ENCODE data around the gene SUCLG2.

SUCLG2 gene

DNA sequence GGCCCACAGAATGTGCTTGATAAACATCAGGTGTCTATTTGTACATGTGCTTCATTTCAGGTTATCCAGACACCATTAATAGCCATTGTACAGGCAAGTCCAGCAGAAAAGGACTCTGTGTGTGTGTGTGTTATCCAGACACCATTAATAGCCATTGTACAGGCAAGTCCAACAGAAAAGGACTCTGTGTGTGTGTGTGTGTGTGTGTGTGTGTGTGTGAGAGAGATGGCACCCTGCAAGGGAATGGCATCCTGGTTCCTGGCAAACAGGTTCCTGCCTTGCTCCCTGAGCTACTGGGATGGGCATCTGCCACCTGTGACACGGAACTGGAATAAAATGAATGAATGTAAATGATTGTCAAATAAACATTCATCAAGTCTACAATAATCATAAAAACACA is 11.7 kb downstream of the SUCLG2 start:
- ATAC-seq (ENCODE audit: low read depth) (no peak), DNase-seq (ENCODE audit: low spot score in 2 of 2) (no peak)
- no peaks in the 10 kb centered on the region for H3K27me3 Mint-ChIP-seq
- no peaks in the 10 kb centered on the region for H3K9me3 Mint-ChIP-seq
- H3K4me3 Mint-ChIP-seq, result no peak overlapping the region
- H3K27ac Mint-ChIP-seq, result no peak overlapping the region
- H3K36me3 Mint-ChIP-seq, result peaks cover 19% of the 10 kb centered on the region
- peaks cover 24% of the 10 kb centered on the region for H3K4me1 Mint-ChIP-seq

DNA sequence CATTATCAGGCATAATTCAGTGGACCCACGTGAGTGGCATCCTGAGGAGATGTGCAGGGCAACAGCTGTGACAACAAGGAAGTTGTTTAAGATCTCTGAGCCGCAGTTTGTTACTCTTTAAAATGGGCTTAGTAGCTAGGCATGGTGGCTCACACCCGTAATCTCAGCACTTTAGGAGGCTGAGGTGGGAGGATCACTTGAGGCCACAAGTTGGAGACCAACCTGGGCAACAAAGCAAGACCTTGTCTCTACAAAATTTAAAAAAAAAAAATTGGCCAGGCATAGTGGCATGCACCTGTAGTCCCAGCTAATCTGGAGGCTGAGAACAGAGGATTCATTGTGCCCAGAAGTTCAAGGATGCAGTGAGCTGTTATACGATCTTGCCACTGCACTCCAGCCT is 12.2 kb downstream of the SUCLG2 start:
- DNase-seq (ENCODE audit: low spot score in 2 of 2) (no peak), ATAC-seq (ENCODE audit: low read depth) (no peak)
- no peak overlapping the region for H3K27ac Mint-ChIP-seq
- H3K36me3 Mint-ChIP-seq, result peaks cover 18% of the 10 kb centered on the region
- H3K4me3 Mint-ChIP-seq, result no peak overlapping the region
- H3K27me3 Mint-ChIP-seq, result no peaks in the 10 kb centered on the region
- H3K9me3 Mint-ChIP-seq, result no peaks in the 10 kb centered on the region
- H3K4me1 Mint-ChIP-seq, result peaks cover 26% of the 10 kb centered on the region

DNA sequence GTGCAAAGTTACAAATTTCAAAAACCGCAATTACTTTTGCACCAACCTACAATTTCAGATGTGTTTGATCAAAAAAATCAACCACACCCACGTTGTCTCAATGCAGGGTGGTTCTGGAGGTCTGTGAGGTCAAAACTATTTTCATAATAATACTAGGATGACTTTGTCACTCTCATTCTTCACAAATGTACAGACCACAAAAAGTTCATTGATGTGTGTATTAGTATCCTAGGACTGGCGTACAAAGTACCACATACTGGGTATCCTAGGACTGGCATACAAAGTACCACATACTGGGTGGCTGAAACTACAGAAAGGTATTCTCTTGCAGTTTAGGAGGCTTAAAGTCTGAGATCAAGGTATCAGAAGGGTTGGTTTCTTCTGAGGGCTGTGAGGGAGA is 13.0 kb downstream of the SUCLG2 start:
- Mint-ChIP-seq H3K9me3 (no peaks in the 10 kb centered on the region), H3K27ac (no peak overlapping the region)

DNA sequence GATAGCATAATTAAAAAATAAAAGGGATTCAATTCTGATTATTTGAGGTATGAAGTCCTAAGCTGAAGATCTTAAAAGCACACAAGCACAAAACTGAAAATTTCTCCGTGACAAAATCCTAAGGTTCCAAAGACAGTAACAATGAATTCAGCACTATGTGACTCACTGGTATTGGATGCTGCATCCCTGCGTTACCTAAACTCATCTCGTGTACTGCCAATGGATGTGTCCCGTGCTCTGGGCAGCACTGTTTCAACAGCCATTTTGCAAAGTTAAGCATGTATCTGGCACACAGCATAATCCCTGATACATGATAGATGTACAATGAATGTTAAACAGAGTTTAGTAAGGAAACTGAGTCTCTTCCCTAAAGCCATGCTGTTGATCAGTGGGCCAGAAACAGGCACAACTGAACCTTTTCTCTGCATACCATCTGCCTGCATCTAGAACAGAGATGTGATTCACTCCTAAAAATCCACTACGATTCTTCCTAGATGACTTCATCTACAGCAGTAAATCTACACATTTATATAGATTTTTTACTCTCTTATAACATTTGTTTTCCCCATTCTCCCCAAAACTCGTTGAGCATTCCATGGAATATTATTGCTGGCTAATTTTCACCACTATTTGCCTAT is 14.3 kb downstream of the SUCLG2 start:
- ATAC-seq (ENCODE audit: low read depth) (no peak), DNase-seq (ENCODE audit: low spot score in 2 of 2) (no peak)
- peaks cover 25% of the 10 kb centered on the region for H3K4me1 Mint-ChIP-seq
- H3K36me3 Mint-ChIP-seq, result peaks cover 19% of the 10 kb centered on the region
- H3K27me3 Mint-ChIP-seq, result no peaks in the 10 kb centered on the region
- no peaks in the 10 kb centered on the region for H3K9me3 Mint-ChIP-seq
- no peak overlapping the region for H3K27ac Mint-ChIP-seq
- H3K4me3 Mint-ChIP-seq, result no peak overlapping the region

More for the DNA sequence above, 13.0 kb downstream of the SUCLG2 start:
- ATAC-seq (ENCODE audit: low read depth) (no peak), DNase-seq (ENCODE audit: low spot score in 2 of 2) (no peak)
- Mint-ChIP-seq H3K27me3 (no peaks in the 10 kb centered on the region), H3K4me3 (no peak overlapping the region), H3K4me1 (peaks cover 22% of the 10 kb centered on the region), H3K36me3 (peaks cover 13% of the 10 kb centered on the region)

DNA sequence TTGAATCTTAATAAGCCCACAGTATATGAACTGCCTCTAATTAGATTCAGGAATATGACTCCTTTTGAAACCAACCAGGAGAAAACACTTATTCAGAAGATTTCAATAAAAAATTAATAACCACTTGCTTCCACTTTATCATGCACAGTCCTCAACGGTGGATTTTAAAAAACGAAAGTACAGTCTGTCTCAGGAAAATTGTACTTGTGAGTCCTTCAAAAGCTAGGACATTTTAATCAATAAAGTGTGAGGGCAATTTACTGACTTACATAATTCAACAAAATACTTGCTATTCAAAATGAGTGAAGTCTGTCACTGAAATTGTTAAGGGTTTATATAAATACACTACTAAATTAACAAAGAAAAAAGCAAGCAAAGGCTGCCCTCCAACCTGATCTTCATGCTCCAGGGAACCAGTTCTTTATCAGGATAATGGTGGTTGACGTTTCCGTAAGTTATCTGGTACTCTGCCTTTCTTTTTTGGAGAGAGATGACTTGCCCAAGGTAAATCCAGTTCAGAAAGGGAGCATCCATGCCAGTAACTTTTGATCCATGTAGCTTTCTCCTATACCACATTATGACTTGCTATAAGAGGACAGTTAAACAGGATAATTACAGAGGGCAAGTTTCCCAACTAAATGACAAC is 17.0 kb downstream of the SUCLG2 start:
- Mint-ChIP-seq H3K27me3 (no peaks in the 10 kb centered on the region), H3K27ac (no peak overlapping the region), H3K4me1 (peaks cover 28% of the 10 kb centered on the region), H3K4me3 (no peak overlapping the region), H3K9me3 (no peaks in the 10 kb centered on the region), H3K36me3 (peaks cover 27% of the 10 kb centered on the region)
- DNase-seq (ENCODE audit: low spot score in 2 of 2), result no peak
- no peak for ATAC-seq (ENCODE audit: low read depth)

DNA sequence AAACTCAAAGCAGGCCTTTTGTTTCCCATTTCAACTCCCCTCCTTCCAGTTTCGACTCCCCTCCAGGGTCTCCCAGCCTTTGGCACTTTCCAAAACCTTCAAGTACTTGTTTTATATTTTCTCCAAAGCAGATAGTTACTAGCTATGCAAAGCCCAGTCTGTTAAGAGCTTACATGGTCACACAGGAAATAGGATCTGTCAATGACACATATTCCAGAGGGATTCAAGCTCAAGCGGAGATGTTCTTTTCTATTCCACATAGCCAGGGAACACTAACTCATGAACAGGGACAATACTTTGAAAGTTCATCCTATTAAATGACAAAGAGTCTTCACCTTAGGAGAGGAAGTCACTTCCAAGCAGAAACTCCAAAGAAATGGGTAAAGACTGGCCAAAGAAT is 18.6 kb downstream of the SUCLG2 start:
- no peak for DNase-seq (ENCODE audit: low spot score in 2 of 2)
- no peaks in the 10 kb centered on the region for H3K9me3 Mint-ChIP-seq
- peaks cover 31% of the 10 kb centered on the region for H3K36me3 Mint-ChIP-seq
- peak overlapping the region; percentile 12 for H3K27ac Mint-ChIP-seq
- peaks cover 31% of the 10 kb centered on the region for H3K4me1 Mint-ChIP-seq
- H3K4me3 Mint-ChIP-seq, result no peak overlapping the region
- no peak for ATAC-seq (ENCODE audit: low read depth)
- H3K27me3 Mint-ChIP-seq, result no peaks in the 10 kb centered on the region

DNA sequence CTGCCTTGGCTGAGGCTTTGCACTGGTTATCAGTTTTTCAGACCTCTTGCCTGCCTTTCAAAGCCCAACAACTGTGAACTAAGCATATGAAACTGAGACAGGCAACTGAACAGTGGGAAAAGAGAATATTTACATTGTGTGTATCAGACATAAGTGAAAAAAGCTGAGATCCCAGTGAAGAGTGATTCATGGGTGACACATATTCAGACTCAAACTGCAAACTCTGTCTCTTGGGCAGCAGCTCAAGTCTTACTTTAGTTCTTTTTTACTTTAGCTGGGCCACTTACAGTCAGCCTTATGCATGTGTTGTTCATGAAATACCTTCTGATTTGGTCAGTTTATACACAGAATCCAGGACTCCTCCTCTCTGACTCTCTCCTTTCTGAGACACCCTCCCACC is 19.2 kb downstream of the SUCLG2 start:
- ATAC-seq (ENCODE audit: low read depth), result no peak
- H3K4me1 Mint-ChIP-seq, result peaks cover 32% of the 10 kb centered on the region
- H3K27me3 Mint-ChIP-seq, result no peaks in the 10 kb centered on the region
- peak overlapping the region; percentile 73 for H3K27ac Mint-ChIP-seq
- peaks cover 33% of the 10 kb centered on the region for H3K36me3 Mint-ChIP-seq
- no peaks in the 10 kb centered on the region for H3K9me3 Mint-ChIP-seq
- DNase-seq (ENCODE audit: low spot score in 2 of 2), result no peak
- no peak overlapping the region for H3K4me3 Mint-ChIP-seq

DNA sequence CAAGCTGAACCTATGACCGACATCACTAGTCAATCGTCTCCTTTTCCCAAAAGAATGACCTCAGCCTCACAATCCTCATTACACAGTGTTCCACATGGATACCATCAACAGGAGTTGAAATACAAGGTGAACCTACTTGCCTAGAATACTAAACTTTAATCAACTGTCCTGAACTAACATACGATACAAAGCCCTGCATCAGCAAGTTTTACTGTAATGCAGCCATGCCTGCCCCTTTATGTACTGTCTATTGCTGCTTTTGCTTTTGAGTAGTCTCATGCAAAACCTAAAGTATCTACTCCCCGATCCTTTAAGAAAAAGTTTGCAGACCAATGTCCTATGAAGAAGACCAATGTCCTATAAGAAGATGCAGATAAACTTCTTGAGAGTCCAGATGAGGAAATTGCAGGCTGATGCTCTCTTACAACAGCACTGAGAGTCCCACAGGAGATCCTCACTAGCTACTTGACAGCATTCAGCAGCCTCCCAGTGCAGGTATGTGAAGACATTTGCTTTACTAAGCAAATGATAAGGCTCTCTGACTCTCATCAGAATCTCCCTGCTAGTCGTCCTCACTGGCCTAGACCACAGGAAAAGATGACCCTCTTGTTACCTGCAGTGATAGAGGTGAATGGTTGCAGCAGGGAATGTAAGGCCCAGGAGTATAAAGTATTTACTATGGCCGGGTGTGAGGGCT is 23.6 kb downstream of the SUCLG2 start:
- H3K27ac Mint-ChIP-seq, result no peak overlapping the region
- no peak overlapping the region for H3K4me3 Mint-ChIP-seq
- no peaks in the 10 kb centered on the region for H3K9me3 Mint-ChIP-seq
- H3K27me3 Mint-ChIP-seq, result no peaks in the 10 kb centered on the region
- H3K36me3 Mint-ChIP-seq, result peaks cover 40% of the 10 kb centered on the region
- peaks cover 33% of the 10 kb centered on the region for H3K4me1 Mint-ChIP-seq
- ATAC-seq (ENCODE audit: low read depth) (no peak), DNase-seq (ENCODE audit: low spot score in 2 of 2) (no peak)

DNA sequence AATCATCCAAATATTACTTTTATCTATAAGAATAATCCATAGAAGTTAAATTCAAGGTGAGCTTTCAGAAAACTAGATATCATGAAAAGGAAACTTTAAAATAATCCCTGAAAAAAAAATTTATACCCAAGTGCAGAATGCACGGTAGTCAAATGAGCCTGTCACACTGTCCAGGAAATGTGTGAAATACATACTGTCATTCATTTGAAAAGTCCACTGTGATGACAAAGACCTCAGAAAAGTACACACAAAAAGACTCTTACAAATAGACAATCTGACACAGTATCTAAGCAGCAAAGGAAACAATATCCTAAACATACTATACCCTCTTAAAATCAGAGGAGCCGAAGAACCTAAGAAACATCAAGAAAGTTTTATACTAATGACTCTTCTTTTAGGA is 29.7 kb downstream of the SUCLG2 start:
- DNase-seq (ENCODE audit: low spot score in 2 of 2) (no peak), ATAC-seq (ENCODE audit: low read depth) (no peak)
- peaks cover 32% of the 10 kb centered on the region for H3K4me1 Mint-ChIP-seq
- no peaks in the 10 kb centered on the region for H3K27me3 Mint-ChIP-seq
- H3K36me3 Mint-ChIP-seq, result peaks cover 38% of the 10 kb centered on the region
- H3K27ac Mint-ChIP-seq, result peak overlapping the region; percentile 14
- no peak overlapping the region for H3K4me3 Mint-ChIP-seq
- no peaks in the 10 kb centered on the region for H3K9me3 Mint-ChIP-seq

DNA sequence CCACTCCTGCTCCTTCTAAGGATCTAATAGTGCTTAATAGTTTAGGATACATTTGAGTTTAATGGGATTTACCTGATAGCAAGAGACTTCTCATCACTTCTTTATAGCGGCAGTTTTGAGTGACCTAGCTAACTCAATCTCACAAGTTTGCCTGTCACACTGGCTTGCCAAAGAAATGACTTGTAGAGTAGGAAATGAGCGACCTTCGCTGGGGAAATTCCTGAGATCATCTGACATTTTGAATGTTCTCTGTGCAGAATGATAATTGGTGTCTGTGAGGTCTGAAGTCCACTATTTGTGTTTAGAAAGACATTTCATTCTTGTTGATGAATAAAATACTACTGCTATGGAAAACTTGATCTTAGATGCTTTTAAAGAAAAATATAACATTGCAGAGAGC is 30.3 kb downstream of the SUCLG2 start:
- Mint-ChIP-seq H3K27ac (peak overlapping the region; percentile 24), H3K4me3 (no peak overlapping the region), H3K27me3 (no peaks in the 10 kb centered on the region), H3K9me3 (no peaks in the 10 kb centered on the region), H3K36me3 (peaks cover 39% of the 10 kb centered on the region), H3K4me1 (peaks cover 32% of the 10 kb centered on the region)
- ATAC-seq (ENCODE audit: low read depth) (no peak), DNase-seq (ENCODE audit: low spot score in 2 of 2) (no peak)

DNA sequence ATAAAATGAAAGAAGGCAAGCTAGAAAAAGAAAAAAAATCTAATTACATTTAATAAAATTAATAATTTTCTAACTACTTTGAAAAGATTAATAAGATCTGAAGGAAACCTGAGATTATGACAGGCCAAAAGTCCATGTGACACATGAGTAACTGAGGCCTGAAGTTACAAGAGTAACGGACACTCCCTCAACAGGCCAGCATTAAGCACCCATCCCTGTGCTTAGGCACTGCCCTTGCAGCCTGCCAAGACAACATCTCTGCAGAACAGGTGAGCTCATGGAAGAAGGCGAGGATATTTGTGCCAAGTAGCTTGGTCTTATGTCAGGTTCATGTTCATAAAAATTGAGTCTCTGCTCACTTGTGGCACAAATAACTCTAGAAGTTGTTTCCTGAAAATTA is 31.8 kb downstream of the SUCLG2 start:
- Mint-ChIP-seq H3K9me3 (no peaks in the 10 kb centered on the region), H3K4me3 (no peak overlapping the region), H3K36me3 (peaks cover 34% of the 10 kb centered on the region), H3K27ac (no peak overlapping the region), H3K27me3 (no peaks in the 10 kb centered on the region), H3K4me1 (peaks cover 27% of the 10 kb centered on the region)
- no peak for DNase-seq (ENCODE audit: low spot score in 2 of 2)
- no peak for ATAC-seq (ENCODE audit: low read depth)

DNA sequence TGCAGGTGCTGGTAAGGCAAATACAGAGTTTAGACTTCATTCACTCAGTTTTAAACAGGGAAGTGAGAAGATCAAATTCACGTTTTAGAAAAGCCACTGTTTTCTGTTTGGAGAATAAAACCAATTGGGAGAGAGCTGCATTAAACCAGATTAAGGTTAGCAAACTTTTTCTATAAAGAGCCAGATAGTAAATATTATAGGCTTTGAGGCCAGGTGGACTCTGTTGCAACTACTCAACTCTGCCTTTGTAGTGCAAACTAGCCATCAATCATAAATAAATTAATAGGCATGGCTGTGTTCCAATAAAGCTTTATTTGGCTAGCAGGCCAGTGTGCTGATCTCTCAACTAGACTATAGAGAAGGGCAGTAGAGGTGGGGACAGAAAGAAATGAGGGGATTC is 33.5 kb downstream of the SUCLG2 start:
- Mint-ChIP-seq H3K27me3 (no peaks in the 10 kb centered on the region), H3K4me1 (peaks cover 22% of the 10 kb centered on the region), H3K9me3 (no peaks in the 10 kb centered on the region), H3K27ac (no peak overlapping the region), H3K4me3 (no peak overlapping the region), H3K36me3 (peaks cover 35% of the 10 kb centered on the region)
- DNase-seq (ENCODE audit: low spot score in 2 of 2) (no peak), ATAC-seq (ENCODE audit: low read depth) (no peak)

DNA sequence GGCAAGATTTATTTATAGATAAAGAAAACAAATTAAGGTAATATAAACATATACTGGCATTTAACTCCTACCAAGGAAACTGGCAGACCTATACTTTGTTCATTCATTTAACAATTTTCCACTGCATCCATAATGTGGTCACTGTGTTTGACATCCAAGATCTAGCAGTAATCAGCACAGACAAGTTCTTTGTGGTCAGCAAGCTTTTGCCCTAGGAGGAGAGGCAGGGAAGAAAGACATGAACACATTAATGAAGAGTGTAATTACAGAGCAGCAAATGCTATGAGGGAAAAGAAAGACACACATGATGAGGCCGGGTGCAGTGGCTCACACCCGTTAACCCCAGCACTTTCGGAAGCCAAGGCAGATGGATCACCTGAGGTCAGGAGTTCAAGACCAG is 34.4 kb downstream of the SUCLG2 start:
- ATAC-seq (ENCODE audit: low read depth) (no peak), DNase-seq (ENCODE audit: low spot score in 2 of 2) (no peak)
- Mint-ChIP-seq H3K4me3 (no peak overlapping the region), H3K9me3 (no peaks in the 10 kb centered on the region), H3K4me1 (peaks cover 20% of the 10 kb centered on the region), H3K27ac (no peak overlapping the region), H3K27me3 (no peaks in the 10 kb centered on the region), H3K36me3 (peaks cover 40% of the 10 kb centered on the region)

DNA sequence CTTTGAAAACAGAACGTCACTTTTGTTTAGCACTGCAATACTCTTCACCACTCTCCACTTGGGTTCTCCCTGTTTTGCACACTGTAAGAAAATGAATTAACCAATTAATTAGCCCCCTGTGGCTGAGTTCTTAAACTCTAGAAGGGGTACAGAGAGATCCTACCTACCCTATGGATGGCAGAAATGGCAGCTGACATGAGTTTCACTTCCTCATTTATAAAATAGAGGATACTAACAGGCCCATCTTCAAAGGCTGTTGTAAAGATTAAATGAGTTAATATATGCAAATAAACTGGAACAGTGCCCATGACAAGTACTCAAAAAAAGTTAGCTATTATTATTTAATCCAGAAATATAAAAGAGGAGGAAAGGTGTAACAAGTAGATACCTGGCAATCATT is 36.9 kb downstream of the SUCLG2 start:
- H3K27me3 Mint-ChIP-seq, result no peaks in the 10 kb centered on the region
- peaks cover 16% of the 10 kb centered on the region for H3K4me1 Mint-ChIP-seq
- no peak overlapping the region for H3K4me3 Mint-ChIP-seq
- ATAC-seq (ENCODE audit: low read depth) (peak; percentile 67), DNase-seq (ENCODE audit: low spot score in 2 of 2) (no peak)
- no peaks in the 10 kb centered on the region for H3K9me3 Mint-ChIP-seq
- H3K36me3 Mint-ChIP-seq, result peaks cover 38% of the 10 kb centered on the region
- H3K27ac Mint-ChIP-seq, result peak overlapping the region; percentile 38
